Loucy (cell line): ENCODE measurements around the gene ACER3.

Experiments
- H2AFZ ChIP-seq: fragments of 200-600 bp; sonication (generic); 2 replicates; pipeline ENCODE4 v1.6.0; 2016; ENCODE audit warnings: antibody characterized with exemption, mild to moderate bottlenecking, low read length, moderate library complexity
- H3F3A ChIP-seq: fragments of 200-600 bp; 2 replicates; pipeline ENCODE4 v1.6.0; 2016; ENCODE audit warnings: antibody characterized with exemption, low read depth, mild to moderate bottlenecking
- H3K27me3 ChIP-seq: fragments of 200-600 bp; sonication (generic); 2 replicates; pipeline ENCODE4 v1.6.1; 2014; ENCODE audit warnings: low read length, mild to moderate bottlenecking; ENCODE audit not compliant: insufficient read depth, poor library complexity, severe bottlenecking
- H3K36me3 ChIP-seq: fragments of 200-600 bp; sonication (generic); 2 replicates; pipeline ENCODE4 v1.6.1; 2016; ENCODE audit warnings: low read length; ENCODE audit not compliant: insufficient read depth
- H3K4me1 ChIP-seq: fragments of 200-600 bp; sonication (generic); 2 replicates; pipeline ENCODE4 v1.5.1; 2014; ENCODE audit warnings: low read length, mild to moderate bottlenecking; ENCODE audit not compliant: insufficient read depth, poor library complexity, severe bottlenecking
- H3K4me2 ChIP-seq: fragments of 200-600 bp; sonication (generic); 2 replicates; pipeline ENCODE4 v1.6.0; 2014; ENCODE audit warnings: antibody characterized with exemption, low read length, low read depth, mild to moderate bottlenecking; ENCODE audit not compliant: poor library complexity, severe bottlenecking
- H3K4me3 ChIP-seq: fragments of 200-600 bp; sonication (generic); 2 replicates; pipeline ENCODE4 v1.5.1; 2014; ENCODE audit warnings: low read length, mild to moderate bottlenecking, mixed read lengths; ENCODE audit not compliant: poor library complexity, severe bottlenecking
- H3K79me2 ChIP-seq: fragments of 200-600 bp; sonication (generic); 2 replicates; pipeline ENCODE4 v1.6.1; 2014; ENCODE audit warnings: low read length; ENCODE audit not compliant: insufficient read depth
- H3K9ac ChIP-seq: fragments of 200-600 bp; sonication (generic); 2 replicates; pipeline ENCODE4 v1.6.0; 2014; ENCODE audit warnings: mild to moderate bottlenecking, low read depth, low read length, moderate library complexity; ENCODE audit not compliant: poor library complexity, severe bottlenecking
- H3K9me2 ChIP-seq: fragments of 200-600 bp; sonication (generic); replicated peaks from 2 replicates; pipeline ENCODE4 v1.6.1; 2016; ENCODE audit warnings: low read depth, low read length, mixed read lengths
- H3K9me3 ChIP-seq: fragments of 200-600 bp; sonication (generic); 2 replicates; pipeline ENCODE4 v1.6.1; 2014; ENCODE audit warnings: mild to moderate bottlenecking, antibody characterized with exemption, low read length, low read depth; ENCODE audit not compliant: insufficient read depth
- H4K20me1 ChIP-seq: fragments of 200-600 bp; sonication (generic); 2 replicates; pipeline ENCODE4 v1.6.0; 2014; ENCODE audit warnings: antibody characterized with exemption, low read length, mild to moderate bottlenecking; ENCODE audit not compliant: insufficient read depth, poor library complexity, severe bottlenecking
- CTCF ChIP-seq: fragments of 200-600 bp; sonication (generic); conservative IDR thresholded peaks from 2 replicates; pipeline ENCODE4 v1.5.1; 2014; ENCODE audit warnings: mild to moderate bottlenecking, antibody characterized with exemption, low read length
- EZH2phosphoT487 ChIP-seq: fragments of 200-600 bp; IDR thresholded peaks from 2 replicates; pipeline ENCODE4 v1.6.1; 2018; ENCODE audit warnings: antibody characterized with exemption, mild to moderate bottlenecking, moderate library complexity, borderline replicate concordance

The ACER3 gene

DNA sequence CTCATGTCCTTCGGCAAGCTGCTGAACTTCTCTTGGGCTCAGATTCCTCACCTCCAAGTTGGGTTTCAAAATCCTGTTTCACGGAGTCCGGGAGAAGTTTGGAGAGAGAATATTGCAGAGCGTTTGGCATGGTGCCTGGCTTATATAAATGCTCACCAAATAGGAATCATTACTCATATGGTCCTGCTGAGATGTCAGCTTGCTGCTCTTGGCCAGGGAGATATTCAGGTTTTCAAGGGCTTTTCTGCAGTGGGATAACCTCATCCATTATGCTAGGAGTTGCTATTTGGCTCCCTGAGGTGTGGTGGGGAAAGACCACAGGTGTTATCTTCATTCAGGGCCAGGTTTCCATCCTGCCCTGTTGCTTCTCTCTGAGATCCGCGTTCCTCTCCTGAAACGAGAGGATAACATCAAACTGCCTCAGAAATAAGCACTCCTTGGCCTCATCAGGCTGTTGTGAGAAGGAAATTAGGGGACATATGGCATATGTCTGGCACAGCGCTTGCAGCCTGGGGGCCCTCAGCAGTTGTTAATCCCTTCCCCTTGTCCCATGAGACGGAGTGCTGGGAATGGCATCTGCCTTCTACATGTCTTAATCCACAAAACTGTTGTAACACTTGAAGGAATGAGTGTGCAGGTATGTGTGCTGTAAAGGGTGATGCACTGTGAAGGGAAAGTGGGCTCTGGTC, 29.9 kb upstream of the ACER3 start:
- Histone ChIP-seq H4K20me1 (no peaks in the 10 kb centered on the region), H3K27me3 (no peaks in the 10 kb centered on the region), H3K36me3 (no peaks in the 10 kb centered on the region), H3K9me2 (no peaks in the 10 kb centered on the region), H3F3A (no peaks in the 10 kb centered on the region), H3K4me3 (no peak overlapping the region), H3K4me2 (no peak overlapping the region), H3K4me1 (peaks cover 3% of the 10 kb centered on the region), H3K9me3 (no peaks in the 10 kb centered on the region), H2AFZ (no peak overlapping the region), H3K9ac (no peak overlapping the region), H3K79me2 (no peaks in the 10 kb centered on the region)
- TF ChIP-seq CTCF (no peak), EZH2phosphoT487 (no peak)

GRCh38 chr11:76831686-76832310, 28.9 kb upstream of the ACER3 start:
- TF ChIP-seq CTCF (no peak), EZH2phosphoT487 (no peak)
- H3K9ac ChIP-seq, result no peak overlapping the region
- no peaks in the 10 kb centered on the region for H4K20me1 ChIP-seq
- H3F3A ChIP-seq, result no peaks in the 10 kb centered on the region
- no peaks in the 10 kb centered on the region for H3K27me3 ChIP-seq
- H2AFZ ChIP-seq, result no peak overlapping the region
- H3K4me2 ChIP-seq, result no peak overlapping the region
- no peaks in the 10 kb centered on the region for H3K9me3 ChIP-seq
- H3K4me1 ChIP-seq, result no peaks in the 10 kb centered on the region
- H3K79me2 ChIP-seq, result no peaks in the 10 kb centered on the region
- H3K9me2 ChIP-seq, result no peaks in the 10 kb centered on the region
- H3K36me3 ChIP-seq, result no peaks in the 10 kb centered on the region
- no peak overlapping the region for H3K4me3 ChIP-seq

- Histone ChIP-seq H3K79me2 (no peaks in the 10 kb centered on the region), H2AFZ (no peak overlapping the region), H3F3A (no peaks in the 10 kb centered on the region), H3K4me3 (no peak overlapping the region), H4K20me1 (no peaks in the 10 kb centered on the region), H3K9me2 (no peaks in the 10 kb centered on the region), H3K4me1 (no peaks in the 10 kb centered on the region), H3K36me3 (no peaks in the 10 kb centered on the region), H3K9ac (no peak overlapping the region), H3K4me2 (no peak overlapping the region), H3K9me3 (no peaks in the 10 kb centered on the region), H3K27me3 (no peaks in the 10 kb centered on the region)
- no peak for TF ChIP-seq EZH2phosphoT487
- no peak for TF ChIP-seq CTCF
Observed at GRCh38 chr11:76832361-76832760, 28.4 kb upstream of the ACER3 start.
